Prostate gland (tissue), 2 donors: Measurements from ENCODE around the gene NEDD4.

Experiments used
- POLR2A ChIP-seq: fragments of 450-650 bp; IDR thresholded peaks from one replicate; pipeline ENCODE4 v1.6.1; 2016; ENCODE audit warnings: antibody characterized with exemption, mild to moderate bottlenecking
- POLR2AphosphoS5 ChIP-seq: sonication (generic); formaldehyde crosslinking; IDR thresholded peaks from one replicate; pipeline ENCODE4 v1.6.1; 2017; ENCODE audit warnings: antibody characterized with exemption
- TF ChIP-seq, protein P1 (sequence below), 4 experiments: fragments of 200-600 bp in 2 of 4; fragments of 450-650 bp in 2 of 4; sonication (generic) in 2 of 4; IDR thresholded peaks; 1 replicate in 3 of 4; 2 replicates in 1 of 4; pipeline ENCODE4 v1.5.1; 2016 to 2019; ENCODE audit warnings: antibody characterized with exemption in 4 of 4, mild to moderate bottlenecking in 2 of 4, moderate library complexity in 2 of 4

DNA sequence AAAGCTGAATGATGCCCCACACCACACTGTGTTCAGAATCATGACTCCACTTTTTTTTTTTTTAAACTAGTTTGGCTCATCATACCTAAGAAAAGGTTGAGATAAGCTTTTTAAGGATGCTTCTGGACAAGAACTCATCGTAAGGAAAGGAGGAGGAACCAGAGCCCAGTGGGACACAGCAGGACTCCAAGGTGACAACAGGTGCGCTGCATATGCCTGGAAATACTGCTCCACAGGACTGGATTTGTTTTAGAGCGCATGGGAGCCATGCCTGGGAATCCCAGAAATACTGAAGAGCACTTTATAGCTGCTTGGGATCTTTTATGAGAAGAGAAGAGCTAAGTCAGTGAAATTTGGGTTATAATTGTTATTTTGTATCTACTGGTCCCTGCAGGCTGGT lies 93.4 kb downstream of the NEDD4 start:
- TF ChIP-seq, protein P1, sequence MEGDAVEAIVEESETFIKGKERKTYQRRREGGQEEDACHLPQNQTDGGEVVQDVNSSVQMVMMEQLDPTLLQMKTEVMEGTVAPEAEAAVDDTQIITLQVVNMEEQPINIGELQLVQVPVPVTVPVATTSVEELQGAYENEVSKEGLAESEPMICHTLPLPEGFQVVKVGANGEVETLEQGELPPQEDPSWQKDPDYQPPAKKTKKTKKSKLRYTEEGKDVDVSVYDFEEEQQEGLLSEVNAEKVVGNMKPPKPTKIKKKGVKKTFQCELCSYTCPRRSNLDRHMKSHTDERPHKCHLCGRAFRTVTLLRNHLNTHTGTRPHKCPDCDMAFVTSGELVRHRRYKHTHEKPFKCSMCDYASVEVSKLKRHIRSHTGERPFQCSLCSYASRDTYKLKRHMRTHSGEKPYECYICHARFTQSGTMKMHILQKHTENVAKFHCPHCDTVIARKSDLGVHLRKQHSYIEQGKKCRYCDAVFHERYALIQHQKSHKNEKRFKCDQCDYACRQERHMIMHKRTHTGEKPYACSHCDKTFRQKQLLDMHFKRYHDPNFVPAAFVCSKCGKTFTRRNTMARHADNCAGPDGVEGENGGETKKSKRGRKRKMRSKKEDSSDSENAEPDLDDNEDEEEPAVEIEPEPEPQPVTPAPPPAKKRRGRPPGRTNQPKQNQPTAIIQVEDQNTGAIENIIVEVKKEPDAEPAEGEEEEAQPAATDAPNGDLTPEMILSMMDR (IDR thresholded peaks at IDR 0.05), result no peak
- TF ChIP-seq POLR2AphosphoS5 (no peak), POLR2A (no peak)
